Osteocyte (in vitro differentiated cells): ENCODE measurements around the gene IPCEF1. TPM values are rescaled to one million over a fixed set of nuclear protein-coding genes. Genes with fewer than 3 reads are reported as not detected.

Source experiments
- DNase-seq: peaks from one replicate; pipeline ENCODE4 v3.0.0; 2021; ENCODE audit warnings: mixed read lengths; ENCODE audit not compliant: unreplicated experiment; ENCODE audit errors: extremely low spot score
- H3K27ac Mint-ChIP-seq: one replicate; pipeline ENCODE4 v1.8.0; 2021; ENCODE audit warnings: mild to moderate bottlenecking, mixed read lengths; ENCODE audit not compliant: unreplicated experiment
- H3K27me3 Mint-ChIP-seq: one replicate; pipeline ENCODE4 v1.8.0; 2021; ENCODE audit warnings: mixed read lengths; ENCODE audit not compliant: unreplicated experiment
- H3K36me3 Mint-ChIP-seq: one replicate; pipeline ENCODE4 v1.8.0; 2021; ENCODE audit warnings: mixed read lengths; ENCODE audit not compliant: unreplicated experiment
- H3K4me1 Mint-ChIP-seq: one replicate; pipeline ENCODE4 v1.8.0; 2021; ENCODE audit warnings: mixed read lengths; ENCODE audit not compliant: unreplicated experiment
- H3K4me3 Mint-ChIP-seq: one replicate; pipeline ENCODE4 v1.8.0; 2021; ENCODE audit warnings: mild to moderate bottlenecking, moderate library complexity, mixed read lengths; ENCODE audit not compliant: unreplicated experiment
- H3K9me3 Mint-ChIP-seq: one replicate; pipeline ENCODE4 v1.8.0; 2021; ENCODE audit warnings: mixed read lengths; ENCODE audit not compliant: unreplicated experiment
- total RNA-seq: library from RNA; stranded (reverse); gene quantifications from 2 replicates; pipeline ENCODE4 v1.2.1, GENCODE V29; 2021
- TF ChIP-seq, protein P1 (sequence below): fragments of 200-600 bp; sonication (generic); IDR thresholded peaks from 2 replicates; pipeline ENCODE4 v1.5.0; 2021; ENCODE audit warnings: antibody characterized with exemption, mild to moderate bottlenecking, moderate library complexity

Gene IPCEF1
- total RNA-seq, 1 donor from 2014 or later: 0.46 TPM

DNA sequence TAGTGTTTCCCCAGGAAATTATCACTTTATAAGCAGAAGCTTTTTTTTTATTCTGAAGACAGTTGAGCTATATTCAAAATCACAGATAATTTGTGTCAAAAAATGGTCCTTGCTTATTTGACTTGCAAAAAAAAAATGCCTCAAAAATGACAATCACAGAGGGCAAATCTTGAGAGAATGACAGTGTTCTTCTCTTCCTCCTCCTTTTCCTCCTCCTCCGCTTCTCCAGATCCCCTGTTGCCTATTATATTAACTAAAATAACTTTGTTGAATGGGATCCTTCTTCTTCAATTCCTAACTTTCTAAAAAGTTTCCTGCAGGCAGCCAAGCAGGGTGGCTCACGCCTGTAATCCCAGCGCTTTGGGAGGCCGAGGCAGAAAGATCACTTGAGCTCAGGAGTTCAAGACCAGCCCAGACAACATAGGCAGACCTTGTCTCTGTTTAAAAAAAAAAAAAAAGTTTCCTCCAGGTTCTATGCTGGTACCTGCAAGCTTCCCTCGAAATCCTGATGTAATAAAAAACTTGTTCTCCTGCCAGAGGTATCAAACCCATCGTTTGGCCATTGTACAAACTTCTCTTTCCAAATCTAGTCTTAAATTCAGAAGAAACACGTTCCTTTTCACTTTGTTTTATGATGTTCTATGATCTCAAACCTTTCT is 128.6 kb downstream of the IPCEF1 start:
- DNase-seq: no peak
- H3K27me3 Mint-ChIP-seq: peaks cover 2% of the 10 kb centered on the region
- peaks cover 14% of the 10 kb centered on the region for H3K4me1 Mint-ChIP-seq
- no peaks in the 10 kb centered on the region for H3K9me3 Mint-ChIP-seq
- no peaks in the 10 kb centered on the region for H3K36me3 Mint-ChIP-seq
- no peak overlapping the region for H3K27ac Mint-ChIP-seq
- TF ChIP-seq, protein P1, sequence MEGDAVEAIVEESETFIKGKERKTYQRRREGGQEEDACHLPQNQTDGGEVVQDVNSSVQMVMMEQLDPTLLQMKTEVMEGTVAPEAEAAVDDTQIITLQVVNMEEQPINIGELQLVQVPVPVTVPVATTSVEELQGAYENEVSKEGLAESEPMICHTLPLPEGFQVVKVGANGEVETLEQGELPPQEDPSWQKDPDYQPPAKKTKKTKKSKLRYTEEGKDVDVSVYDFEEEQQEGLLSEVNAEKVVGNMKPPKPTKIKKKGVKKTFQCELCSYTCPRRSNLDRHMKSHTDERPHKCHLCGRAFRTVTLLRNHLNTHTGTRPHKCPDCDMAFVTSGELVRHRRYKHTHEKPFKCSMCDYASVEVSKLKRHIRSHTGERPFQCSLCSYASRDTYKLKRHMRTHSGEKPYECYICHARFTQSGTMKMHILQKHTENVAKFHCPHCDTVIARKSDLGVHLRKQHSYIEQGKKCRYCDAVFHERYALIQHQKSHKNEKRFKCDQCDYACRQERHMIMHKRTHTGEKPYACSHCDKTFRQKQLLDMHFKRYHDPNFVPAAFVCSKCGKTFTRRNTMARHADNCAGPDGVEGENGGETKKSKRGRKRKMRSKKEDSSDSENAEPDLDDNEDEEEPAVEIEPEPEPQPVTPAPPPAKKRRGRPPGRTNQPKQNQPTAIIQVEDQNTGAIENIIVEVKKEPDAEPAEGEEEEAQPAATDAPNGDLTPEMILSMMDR: no peak
- no peak overlapping the region for H3K4me3 Mint-ChIP-seq

DNA sequence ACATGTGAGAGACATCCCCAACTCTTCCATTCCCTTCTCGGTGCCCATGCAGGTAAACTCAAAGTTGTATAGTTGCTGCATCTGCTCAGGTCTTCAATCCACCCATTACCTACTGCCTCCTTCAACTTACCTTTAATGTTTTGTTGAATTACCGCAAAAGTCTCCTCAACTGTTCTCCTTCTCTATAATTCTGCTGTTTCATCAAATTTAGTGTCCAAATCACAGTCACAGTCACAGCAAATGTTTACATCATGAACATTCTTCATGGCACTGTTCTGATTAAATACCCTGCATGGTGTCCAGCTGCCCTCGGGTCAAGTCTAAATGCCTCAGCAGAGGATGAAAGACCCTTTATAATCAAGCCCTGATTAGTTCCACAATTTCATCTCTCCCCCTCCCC is 130.1 kb downstream of the IPCEF1 start:
- no peaks in the 10 kb centered on the region for H3K36me3 Mint-ChIP-seq
- H3K4me3 Mint-ChIP-seq: no peak overlapping the region
- no peak for DNase-seq
- TF ChIP-seq, protein P1: no peak
- H3K4me1 Mint-ChIP-seq: peaks cover 12% of the 10 kb centered on the region
- H3K9me3 Mint-ChIP-seq: no peaks in the 10 kb centered on the region
- H3K27me3 Mint-ChIP-seq: peaks cover 2% of the 10 kb centered on the region
- H3K27ac Mint-ChIP-seq: no peak overlapping the region

DNA sequence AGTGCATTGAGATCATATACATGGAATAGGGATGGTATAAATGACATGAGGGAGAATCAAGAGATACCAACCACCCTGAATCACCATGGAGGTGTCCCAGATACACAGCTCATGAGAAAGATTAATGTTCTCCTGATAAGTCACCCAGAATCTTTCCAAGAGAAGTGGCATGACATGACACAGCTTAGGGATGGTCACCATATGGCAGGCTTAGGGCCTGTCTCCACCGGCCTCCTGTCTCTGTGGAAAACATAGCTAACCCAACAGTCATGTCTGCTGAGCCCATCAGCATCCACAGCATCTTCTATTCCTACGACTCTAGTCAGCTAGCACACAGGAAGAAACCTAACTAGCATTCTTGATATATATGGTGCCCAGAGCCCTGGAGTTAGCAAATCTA is 133.3 kb downstream of the IPCEF1 start:
- no peak overlapping the region for H3K4me3 Mint-ChIP-seq
- H3K36me3 Mint-ChIP-seq: no peaks in the 10 kb centered on the region
- peaks cover 6% of the 10 kb centered on the region for H3K4me1 Mint-ChIP-seq
- TF ChIP-seq, protein P1: no peak
- H3K27ac Mint-ChIP-seq: no peak overlapping the region
- peaks cover 16% of the 10 kb centered on the region for H3K27me3 Mint-ChIP-seq
- H3K9me3 Mint-ChIP-seq: no peaks in the 10 kb centered on the region
- DNase-seq: no peak

DNA sequence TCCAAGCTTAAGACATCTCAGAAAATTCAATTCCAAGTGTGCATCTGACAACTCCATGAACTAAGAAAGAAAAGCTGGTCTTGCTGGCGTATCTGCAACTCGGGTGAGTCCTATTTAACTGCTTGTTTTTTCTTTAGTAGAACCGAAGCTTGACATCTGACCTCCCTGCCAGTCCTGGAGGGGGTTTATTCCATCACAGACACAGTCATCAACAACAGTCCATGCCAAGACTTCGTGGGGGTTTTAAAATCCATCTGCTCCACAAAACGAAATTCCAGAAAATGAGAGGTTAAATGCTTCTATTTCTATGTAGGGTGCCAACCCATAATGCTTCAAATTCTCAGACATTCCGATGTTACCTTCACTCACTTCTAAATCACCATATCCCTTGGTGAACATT is 133.9 kb downstream of the IPCEF1 start:
- H3K9me3 Mint-ChIP-seq: no peaks in the 10 kb centered on the region
- no peak overlapping the region for H3K27ac Mint-ChIP-seq
- no peak overlapping the region for H3K4me3 Mint-ChIP-seq
- peaks cover 6% of the 10 kb centered on the region for H3K4me1 Mint-ChIP-seq
- H3K27me3 Mint-ChIP-seq: peaks cover 21% of the 10 kb centered on the region
- no peaks in the 10 kb centered on the region for H3K36me3 Mint-ChIP-seq
- DNase-seq: no peak
- TF ChIP-seq, protein P1: no peak

DNA sequence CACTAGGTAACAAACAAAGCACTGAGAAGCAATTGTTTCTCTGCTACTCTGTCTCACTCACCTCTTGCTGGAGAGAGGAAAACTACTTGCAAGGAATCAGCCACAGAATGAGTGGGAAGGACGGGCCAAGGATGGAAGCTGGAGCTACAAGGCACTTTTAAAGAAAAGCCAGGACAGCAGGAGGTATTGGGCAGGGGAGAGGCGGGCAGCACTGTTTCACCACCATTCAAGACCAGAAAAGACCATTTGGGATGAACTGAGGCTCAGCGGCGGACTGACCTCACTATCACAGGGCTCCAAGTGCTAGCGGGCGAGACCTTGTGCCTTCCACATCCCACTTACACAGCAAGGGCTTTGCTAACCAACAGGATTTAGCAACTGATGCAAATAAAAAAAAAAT is 137.4 kb downstream of the IPCEF1 start:
- Mint-ChIP-seq H3K27ac (no peak overlapping the region), H3K9me3 (no peaks in the 10 kb centered on the region), H3K36me3 (no peaks in the 10 kb centered on the region), H3K4me3 (no peak overlapping the region), H3K27me3 (peaks cover 20% of the 10 kb centered on the region), H3K4me1 (peaks cover 6% of the 10 kb centered on the region)
- TF ChIP-seq, protein P1: no peak
- DNase-seq: no peak
